ENCODE data around the gene OSCP1. TPM values are rescaled to one million over a fixed set of nuclear protein-coding genes. Genes with fewer than 3 reads are reported as not detected.

OSCP1 gene
- polyA plus RNA-seq, 1 donor: 6.5 TPM

GRCh38 chr1:36475341-36475740, 25.1 kb upstream of the OSCP1 start:
- H3K4me3 ChIP-seq (ENCODE audit: low read length): no peak overlapping the region
- H3K36me3 ChIP-seq (ENCODE audit: control insufficient read depth, insufficient read depth, low read length): no peaks in the 10 kb centered on the region
- no peaks in the 10 kb centered on the region for H3K27me3 ChIP-seq (ENCODE audit: control insufficient read depth, insufficient read depth, low read length)
- no peaks in the 10 kb centered on the region for H3K9me3 ChIP-seq (ENCODE audit: control insufficient read depth, low read depth, low read length)
- DNase-seq: no peak
- WGBS (ENCODE audit: insufficient coverage, low lambda C conversion rate): no CpG with 5 or more reads among the region's 9 CpGs
- no peaks in the 10 kb centered on the region for H3K4me1 ChIP-seq (ENCODE audit: control insufficient read depth, insufficient read depth, low read length)
- H3K27ac ChIP-seq (ENCODE audit: low read length): no peak overlapping the region

GRCh38 chr1:36472656-36473055, 22.4 kb upstream of the OSCP1 start:
- WGBS (ENCODE audit: insufficient coverage, low lambda C conversion rate): 100% methylated on average over 1 of the region's 6 CpGs
- no peak overlapping the region for H3K4me3 ChIP-seq (ENCODE audit: low read length)
- no peak for DNase-seq
- no peak overlapping the region for H3K27ac ChIP-seq (ENCODE audit: low read length)
- no peaks in the 10 kb centered on the region for H3K36me3 ChIP-seq (ENCODE audit: control insufficient read depth, insufficient read depth, low read length)
- H3K27me3 ChIP-seq (ENCODE audit: control insufficient read depth, insufficient read depth, low read length): no peaks in the 10 kb centered on the region
- no peaks in the 10 kb centered on the region for H3K9me3 ChIP-seq (ENCODE audit: control insufficient read depth, low read depth, low read length)
- H3K4me1 ChIP-seq (ENCODE audit: control insufficient read depth, insufficient read depth, low read length): no peaks in the 10 kb centered on the region

GRCh38 chr1:36471830-36472641, 21.8 kb upstream of the OSCP1 start:
- DNase-seq: no peak
- H3K27ac ChIP-seq (ENCODE audit: low read length): no peak overlapping the region
- H3K36me3 ChIP-seq (ENCODE audit: control insufficient read depth, insufficient read depth, low read length): no peaks in the 10 kb centered on the region
- H3K4me3 ChIP-seq (ENCODE audit: low read length): no peak overlapping the region
- WGBS (ENCODE audit: insufficient coverage, low lambda C conversion rate): no CpG with 5 or more reads among the region's 22 CpGs
- H3K4me1 ChIP-seq (ENCODE audit: control insufficient read depth, insufficient read depth, low read length): no peaks in the 10 kb centered on the region
- H3K9me3 ChIP-seq (ENCODE audit: control insufficient read depth, low read depth, low read length): no peaks in the 10 kb centered on the region
- no peaks in the 10 kb centered on the region for H3K27me3 ChIP-seq (ENCODE audit: control insufficient read depth, insufficient read depth, low read length)

- Histone ChIP-seq H3K4me1 (ENCODE audit: control insufficient read depth, insufficient read depth, low read length) (peaks cover 8% of the 10 kb centered on the region), H3K9me3 (ENCODE audit: control insufficient read depth, low read depth, low read length) (no peaks in the 10 kb centered on the region), H3K36me3 (ENCODE audit: control insufficient read depth, insufficient read depth, low read length) (no peaks in the 10 kb centered on the region), H3K4me3 (ENCODE audit: low read length) (no peak overlapping the region), H3K27me3 (ENCODE audit: control insufficient read depth, insufficient read depth, low read length) (no peaks in the 10 kb centered on the region), H3K27ac (ENCODE audit: low read length) (no peak overlapping the region)
- no peak for DNase-seq
- WGBS (ENCODE audit: insufficient coverage, low lambda C conversion rate): 60% methylated on average over 1 of the region's 2 CpGs
Measured at GRCh38 chr1:36469163-36469562, 18.9 kb upstream of the OSCP1 start.

- peaks cover 8% of the 10 kb centered on the region for H3K4me1 ChIP-seq (ENCODE audit: control insufficient read depth, insufficient read depth, low read length)
- H3K4me3 ChIP-seq (ENCODE audit: low read length): no peak overlapping the region
- DNase-seq: no peak
- no peak overlapping the region for H3K27ac ChIP-seq (ENCODE audit: low read length)
- H3K9me3 ChIP-seq (ENCODE audit: control insufficient read depth, low read depth, low read length): no peaks in the 10 kb centered on the region
- H3K36me3 ChIP-seq (ENCODE audit: control insufficient read depth, insufficient read depth, low read length): no peaks in the 10 kb centered on the region
- no peaks in the 10 kb centered on the region for H3K27me3 ChIP-seq (ENCODE audit: control insufficient read depth, insufficient read depth, low read length)
- WGBS (ENCODE audit: insufficient coverage, low lambda C conversion rate): no CpG with 5 or more reads among the region's 10 CpGs
Measured at GRCh38 chr1:36467700-36468455, 17.6 kb upstream of the OSCP1 start.

- H3K36me3 ChIP-seq (ENCODE audit: control insufficient read depth, insufficient read depth, low read length): peaks cover 5% of the 10 kb centered on the region
- H3K27me3 ChIP-seq (ENCODE audit: control insufficient read depth, insufficient read depth, low read length): no peaks in the 10 kb centered on the region
- DNase-seq: no peak
- H3K4me3 ChIP-seq (ENCODE audit: low read length): no peak overlapping the region
- peaks cover 8% of the 10 kb centered on the region for H3K4me1 ChIP-seq (ENCODE audit: control insufficient read depth, insufficient read depth, low read length)
- no peak overlapping the region for H3K27ac ChIP-seq (ENCODE audit: low read length)
- no peaks in the 10 kb centered on the region for H3K9me3 ChIP-seq (ENCODE audit: control insufficient read depth, low read depth, low read length)
- no CpG with 5 or more reads among the region's 4 CpGs for WGBS (ENCODE audit: insufficient coverage, low lambda C conversion rate)
Measured at GRCh38 chr1:36467027-36467410, 16.8 kb upstream of the OSCP1 start.

GRCh38 chr1:36466370-36467026, 16.2 kb upstream of the OSCP1 start:
- no peak for DNase-seq
- Histone ChIP-seq H3K36me3 (ENCODE audit: control insufficient read depth, insufficient read depth, low read length) (peaks cover 11% of the 10 kb centered on the region), H3K27ac (ENCODE audit: low read length) (no peak overlapping the region), H3K27me3 (ENCODE audit: control insufficient read depth, insufficient read depth, low read length) (no peaks in the 10 kb centered on the region), H3K4me3 (ENCODE audit: low read length) (no peak overlapping the region), H3K4me1 (ENCODE audit: control insufficient read depth, insufficient read depth, low read length) (peaks cover 8% of the 10 kb centered on the region), H3K9me3 (ENCODE audit: control insufficient read depth, low read depth, low read length) (no peaks in the 10 kb centered on the region)
- no CpG with 5 or more reads among the region's 12 CpGs for WGBS (ENCODE audit: insufficient coverage, low lambda C conversion rate)

- H3K9me3 ChIP-seq (ENCODE audit: control insufficient read depth, low read depth, low read length): no peaks in the 10 kb centered on the region
- no peaks in the 10 kb centered on the region for H3K27me3 ChIP-seq (ENCODE audit: control insufficient read depth, insufficient read depth, low read length)
- H3K4me3 ChIP-seq (ENCODE audit: low read length): no peak overlapping the region
- H3K36me3 ChIP-seq (ENCODE audit: control insufficient read depth, insufficient read depth, low read length): peaks cover 16% of the 10 kb centered on the region
- H3K27ac ChIP-seq (ENCODE audit: low read length): no peak overlapping the region
- 17% methylated on average over 2 of the region's 4 CpGs for WGBS (ENCODE audit: insufficient coverage, low lambda C conversion rate)
- DNase-seq: no peak
- H3K4me1 ChIP-seq (ENCODE audit: control insufficient read depth, insufficient read depth, low read length): peaks cover 8% of the 10 kb centered on the region
Measured at GRCh38 chr1:36465731-36466369, 15.6 kb upstream of the OSCP1 start.

GRCh38 chr1:36464605-36465393, 14.5 kb upstream of the OSCP1 start:
- H3K4me3 ChIP-seq (ENCODE audit: low read length): peak overlapping the region; percentile 91
- 19% methylated on average over 4 of the region's 13 CpGs for WGBS (ENCODE audit: insufficient coverage, low lambda C conversion rate)
- peak in 1 of 2 donors; percentile 56 for DNase-seq
- peaks cover 8% of the 10 kb centered on the region for H3K4me1 ChIP-seq (ENCODE audit: control insufficient read depth, insufficient read depth, low read length)
- no peaks in the 10 kb centered on the region for H3K9me3 ChIP-seq (ENCODE audit: control insufficient read depth, low read depth, low read length)
- peak overlapping the region; percentile 98 for H3K27ac ChIP-seq (ENCODE audit: low read length)
- no peaks in the 10 kb centered on the region for H3K27me3 ChIP-seq (ENCODE audit: control insufficient read depth, insufficient read depth, low read length)
- peaks cover 25% of the 10 kb centered on the region for H3K36me3 ChIP-seq (ENCODE audit: control insufficient read depth, insufficient read depth, low read length)
